Adrenal gland (tissue), 12 donors: ENCODE measurements around the gene ELP5. TPM values are rescaled to one million over a fixed set of nuclear protein-coding genes. Genes with fewer than 3 reads are reported as not detected.
A peak's percentile ranks its signal among the peaks of the same experiment; 100 is the strongest.

Source experiments
- DNase-seq, 7 donors: peaks; one replicate each; pipeline ENCODE4 v3.0.0-alpha.2; 2019 to 2020
- H3K27ac ChIP-seq, 5 donors: fragments of 200-600 bp; sonication (generic) in 4 of 5; 1 replicate in 3 of 5; 2 replicates in 2 of 5; pipeline versions ENCODE4 v1.5.1 to v1.8.0; 2016 to 2020; ENCODE audit warnings: mild to moderate bottlenecking in 1 of 5
- H3K27me3 ChIP-seq: fragments of 200-600 bp; 2 replicates; pipeline ENCODE4 v1.8.0; 2021
- H3K36me3 ChIP-seq, 2 donors: fragments of 200-600 bp; replicated peaks in 1 of 2; 1 replicate in 1 of 2; 2 replicates in 1 of 2; pipeline versions ENCODE4 v1.5.1 to v1.8.0; 2018 to 2022
- H3K4me1 ChIP-seq, 2 donors: fragments of 200-600 bp; replicated peaks in 1 of 2; 1 replicate in 1 of 2; 2 replicates in 1 of 2; pipeline versions ENCODE4 v1.5.1 to v1.8.0; 2018 to 2021
- H3K4me3 ChIP-seq, 4 donors: fragments of 200-600 bp; sonication (generic) in 3 of 4; one replicate each; pipeline ENCODE4 v1.5.1; 2016 to 2018
- H3K9me3 ChIP-seq, 3 donors: fragments of 200-600 bp; sonication (generic) in 1 of 3; replicated peaks in 1 of 3; 1 replicate in 2 of 3; 2 replicates in 1 of 3; pipeline versions ENCODE4 v1.5.1 to v1.8.0; 2016 to 2021
- CTCF ChIP-seq, 6 experiments: fragments of 450-650 bp in 4 of 6; fragments of 200-600 bp in 2 of 6; sonication (generic) in 1 of 6; IDR thresholded peaks; 1 replicate in 5 of 6; 2 replicates in 1 of 6; pipeline versions ENCODE4 v1.5.1 to v1.8.0; 2016 to 2021; ENCODE audit warnings: antibody characterized with exemption in 6 of 6, mild to moderate bottlenecking in 2 of 6, moderate library complexity in 1 of 6
- POLR2A ChIP-seq, 2 donors: fragments of 450-650 bp; IDR thresholded peaks; one replicate each; pipeline ENCODE4 v1.6.1; 2017; ENCODE audit warnings: antibody characterized with exemption in 2 of 2, mild to moderate bottlenecking in 2 of 2, moderate library complexity in 1 of 2
- WGBS, 4 donors: extraction: QIAGEN DNeasy Blood & Tissue Kit in 2 of 4; methylation state at CpG; one replicate each; pipeline versions ENCODE4 v1.1.5 to v1.1.7; 2013 to 2017; 5-methylcytosine and 5-hydroxymethylcytosine counted together
- intact Hi-C, 2 donors: fragments of 100-400 bp; cut with DNase I; formaldehyde crosslinking; loops; one replicate each; pipeline versions ENCODE4 v1.14.1 to v1.15.0; 2022 to 2023
- polyA plus RNA-seq, 3 donors: library from polyadenylated mRNA; stranded (reverse); fragments of 200-250 nt in 2 of 3; fragments of 350-450 nt in 1 of 3; fragmentation: Illumina TruSeq in 1 of 3; extraction: RNeasy Lipid Tissue Mini Kit (QIAGEN cat#74804) in 1 of 3; gene quantifications; one replicate each; pipeline ENCODE4 v1.2.3, GENCODE V29; 2013 to 2014
- total RNA-seq, 9 donors: library from RNA; depleted of rRNA in 4 of 9; stranded (reverse); fragments of >200 nt in 4 of 9; fragments of 120-200 nt in 1 of 9; fragmentation: NEBNext Ultra II Directional in 1 of 9; extraction: Animal tissue kit (Norgen Biotek cat#: 25700) in 1 of 9; gene quantifications; one replicate each; pipeline versions ENCODE4 v1.1.0 to v1.2.4, GENCODE V29; 2013 to 2023
- donor health status: healthy with polysubstance abuse.
- donor health status: Bipolar disorder and iron deficiency.
- donor health status: DM: yes; HTN: yes; CAD: no.
- donor health status: DM: no; HTN: no; CAD: no.
- donor health status: DM: no; HTN: no; CAD: no.
- donor health status: DM: yes; HTN: yes; CAD: no.

Gene ELP5
- total and polyA plus RNA-seq, 12 donors: 28.0 to 96.5 (median 61.3) TPM

- Histone ChIP-seq H3K27ac (peak overlapping the region in 1 of 5 donors; percentile 92), H3K36me3 (no peaks in the 10 kb centered on the region), H3K27me3 (no peaks in the 10 kb centered on the region), H3K4me1 (peaks cover 18 to 21% of the 10 kb centered on the region in 2 donors), H3K9me3 (no peaks in the 10 kb centered on the region), H3K4me3 (peak overlapping the region in 1 of 4 donors; percentile 59)
- 55 to 64% (median 59%) methylated on average over 5 to 6 of the region's 6 CpGs for WGBS, 4 donors
- TF ChIP-seq POLR2A (IDR thresholded peaks at IDR 0.05) (no peak), CTCF (IDR thresholded peaks at IDR 0.05) (no peak)
- no peak for DNase-seq
- intact Hi-C loops: loop anchor here in 1 of 2 donors (5.0 kb wide), 1 partner anchor 59 kb away; no protein-coding TSS in a partner anchor
Observed at GRCh38 chr17:7282752-7283321, 30.8 kb downstream of the ELP5 start.

- H3K27ac ChIP-seq: no peak overlapping the region
- no peak for DNase-seq
- H3K9me3 ChIP-seq: no peaks in the 10 kb centered on the region
- no peaks in the 10 kb centered on the region for H3K36me3 ChIP-seq
- intact Hi-C loops: loop anchor here in 1 of 2 donors (5.0 kb wide), 1 partner anchor 59 kb away; no protein-coding TSS in a partner anchor
- no peak for TF ChIP-seq POLR2A (IDR thresholded peaks at IDR 0.05)
- H3K4me1 ChIP-seq: peaks cover 18 to 21% of the 10 kb centered on the region in 2 donors
- no peak overlapping the region for H3K4me3 ChIP-seq
- no peaks in the 10 kb centered on the region for H3K27me3 ChIP-seq
- 76 to 92% (median 88%) methylated on average over 8 to 18 of the region's 18 CpGs for WGBS, 4 donors
Observed at GRCh38 chr17:7283471-7284216, 31.6 kb downstream of the ELP5 start.

- Histone ChIP-seq H3K27me3 (peaks cover 3% of the 10 kb centered on the region), H3K36me3 (no peaks in the 10 kb centered on the region), H3K4me1 (peaks cover 18 to 21% of the 10 kb centered on the region in 2 donors), H3K27ac (no peak overlapping the region), H3K9me3 (no peaks in the 10 kb centered on the region), H3K4me3 (no peak overlapping the region)
- 91 to 97% (median 95%) methylated on average over 10 to 16 of the region's 16 CpGs for WGBS, 4 donors
- intact Hi-C loops: loop anchor here in 1 of 2 donors (5.0 kb wide), 1 partner anchor 57 kb away; no protein-coding TSS in a partner anchor
- no peak for TF ChIP-seq CTCF (IDR thresholded peaks at IDR 0.05)
- TF ChIP-seq POLR2A (IDR thresholded peaks at IDR 0.05): no peak
- no peak for DNase-seq
Observed at GRCh38 chr17:7284911-7285310, 32.9 kb downstream of the ELP5 start.

GRCh38 chr17:7285679-7286078, 33.7 kb downstream of the ELP5 start:
- H3K27me3 ChIP-seq: peaks cover 7% of the 10 kb centered on the region
- H3K4me3 ChIP-seq: no peak overlapping the region
- DNase-seq: no peak
- H3K9me3 ChIP-seq: no peaks in the 10 kb centered on the region
- TF ChIP-seq CTCF (IDR thresholded peaks at IDR 0.05) (no peak), POLR2A (IDR thresholded peaks at IDR 0.05) (no peak)
- peaks cover 17 to 20% of the 10 kb centered on the region in 2 donors for H3K4me1 ChIP-seq
- intact Hi-C loops: no loop called here
- H3K27ac ChIP-seq: no peak overlapping the region
- 89 to 94% (median 91%) methylated on average over 2 to 12 of the region's 12 CpGs for WGBS, 4 donors
- H3K36me3 ChIP-seq: no peaks in the 10 kb centered on the region
